NOMO-1 treated with dmso at 0.1 percent for 144 hours (cell line): ENCODE data around the gene OTUB2.

Experiments used
- DNase-seq: peaks from one replicate; lab custom pipeline; 2025; ENCODE audit not compliant: unreplicated experiment; lab: John Stamatoyannopoulos, UW

Gene OTUB2

GRCh38 chr14:94097091-94097490 is 71.0 kb downstream of the OTUB2 start:
- no peak for DNase-seq
